HG02852 (cell line): ENCODE measurements around the gene MET.
A peak's percentile ranks its signal among the peaks of the same experiment; 100 is the strongest.

Experiments
- ATAC-seq: cut with Tn5 transposase; IDR thresholded peaks from one replicate; pipeline ENCODE4 v1.9.1; 2021; ENCODE audit warnings: mild to moderate bottlenecking, moderate library complexity; ENCODE audit not compliant: unreplicated experiment

Gene MET

GRCh38 chr7:116663744-116664143, 8.3 kb upstream of the MET start:
- ATAC-seq: no peak

GRCh38 chr7:116665332-116665996, 6.5 kb upstream of the MET start:
- no peak for ATAC-seq

GRCh38 chr7:116669769-116670168, 2.2 kb upstream of the MET start:
- no peak for ATAC-seq

- no peak for ATAC-seq
Measured at GRCh38 chr7:116670409-116671015, 1.5 kb upstream of the MET start.

- no peak for ATAC-seq
Measured at GRCh38 chr7:116671111-116671510, 885 bp upstream of the MET start.

GRCh38 chr7:116672596-116673456, 830 bp downstream of the MET start:
- ATAC-seq: no peak

- ATAC-seq: no peak
Measured at GRCh38 chr7:116673457-116673865, 1.5 kb downstream of the MET start.

- no peak for ATAC-seq
Measured at GRCh38 chr7:116674508-116675173, 2.6 kb downstream of the MET start.

GRCh38 chr7:116675812-116676355, 3.9 kb downstream of the MET start:
- ATAC-seq: no peak

- no peak for ATAC-seq
Measured at GRCh38 chr7:116678780-116679179, 6.8 kb downstream of the MET start.

GRCh38 chr7:116679500-116679899, 7.5 kb downstream of the MET start:
- peak; percentile 69 for ATAC-seq

- ATAC-seq: peak; percentile 99
Measured at GRCh38 chr7:116683786-116684185, 11.8 kb downstream of the MET start.

GRCh38 chr7:116686033-116686432, 14.0 kb downstream of the MET start:
- ATAC-seq: no peak

- ATAC-seq: no peak
Measured at GRCh38 chr7:116686812-116687419, 14.9 kb downstream of the MET start.

GRCh38 chr7:116687801-116688201, 15.8 kb downstream of the MET start:
- no peak for ATAC-seq

GRCh38 chr7:116689790-116690259, 17.8 kb downstream of the MET start:
- no peak for ATAC-seq

GRCh38 chr7:116691664-116692063, 19.7 kb downstream of the MET start:
- ATAC-seq: no peak

GRCh38 chr7:116692401-116693308, 20.7 kb downstream of the MET start:
- no peak for ATAC-seq

- ATAC-seq: no peak
Measured at GRCh38 chr7:116696707-116697106, 24.7 kb downstream of the MET start.
